A549 (cell line): Measurements from ENCODE around the gene CDH5. TPM values are rescaled to one million over a fixed set of nuclear protein-coding genes. Genes with fewer than 3 reads are reported as not detected.

Experiments used
- ATAC-seq, 2 experiments: fragments of 200-7000 bp in 1 of 2; fragments of >200 bp in 1 of 2; cut with Nextera tagmentation in 1 of 2; cut with Tn5 transposase in 1 of 2; 3 replicates each; pipeline versions ENCODE4 v1.8.0 to v1.9.1; 2018 to 2020; ENCODE audit warnings: mild to moderate bottlenecking in 1 of 2, moderate library complexity in 1 of 2
- CTCF ChIA-PET: fragments of 300-600 bp; sonication (Branson Sonifier 250); formaldehyde crosslinking; extraction: SDS; loops from one replicate; lab custom pipeline; 2021; ENCODE audit warnings: antibody characterized with exemption, inconsistent platforms; lab: Yijun Ruan, JAX
- POLR2A ChIA-PET: fragments of 350-600 bp; formaldehyde crosslinking; extraction: SDS; loops from one replicate; lab custom pipeline; 2021; ENCODE audit warnings: antibody characterized with exemption, inconsistent platforms; lab: Yijun Ruan, JAX
- DNase-seq, 2 experiments: peaks; one replicate each; pipeline versions ENCODE4 v3.0.0 to v3.0.0-alpha.2; 2011 to 2016; ENCODE audit warnings: low read depth in 1 of 2, low spot score in 1 of 2
- FAIRE-seq: peaks from 2 replicates; lab custom pipeline; 2011; peaks lifted over from hg19 to GRCh38; lab: Jason Lieb, UNC
- H3K27ac ChIP-seq, 2 experiments: fragments of >200 bp; sonication (Bioruptor Twin); formaldehyde crosslinking; 3 replicates each; pipeline ENCODE4 v1.5.1; 2016 to 2017
- H3K4me1 ChIP-seq: fragments of >200 bp; sonication (Bioruptor Twin); formaldehyde crosslinking; 3 replicates; pipeline ENCODE4 v1.6.1; 2016
- H3K4me2 ChIP-seq: fragments of >200 bp; sonication (Bioruptor Twin); formaldehyde crosslinking; 3 replicates; pipeline ENCODE4 v1.6.1; 2016
- H3K4me3 ChIP-seq: fragments of >200 bp; sonication (Bioruptor Twin); formaldehyde crosslinking; 3 replicates; pipeline ENCODE4 v1.5.1; 2016
- H3K9me3 ChIP-seq: fragments of >200 bp; sonication (Bioruptor Twin); formaldehyde crosslinking; 3 replicates; pipeline ENCODE4 v1.6.1; 2016
- CBX8 ChIP-seq: fragments of 200-600 bp; sonication (generic); IDR thresholded peaks from 2 replicates; pipeline ENCODE4 v1.6.1; 2016
- EHMT2 ChIP-seq: fragments of 200-600 bp; sonication (generic); IDR thresholded peaks from 2 replicates; pipeline ENCODE4 v1.6.1; 2016; ENCODE audit warnings: antibody characterized with exemption, low read depth, mild to moderate bottlenecking, moderate library complexity
- EP300 ChIP-seq, 2 experiments: fragments of >200 bp; sonication (Bioruptor Twin); formaldehyde crosslinking; IDR thresholded peaks; 2 replicates in 1 of 2; 3 replicates in 1 of 2; pipeline ENCODE4 v1.6.1; 2016 to 2017
- ESRRA ChIP-seq: fragments of 150-350 bp; IDR thresholded peaks from 2 replicates; pipeline ENCODE4 v1.6.1; 2014; ENCODE audit warnings: mild to moderate bottlenecking, low read length, borderline replicate concordance
- FOSL2 ChIP-seq, 2 experiments: fragments of 450-650 bp in 1 of 2; fragments of >200 bp in 1 of 2; sonication (Bioruptor Twin) in 1 of 2; formaldehyde crosslinking; IDR thresholded peaks; 2 replicates each; pipeline versions ENCODE4 v1.5.0 to v1.6.1; 2016 to 2020; ENCODE audit warnings: mild to moderate bottlenecking in 1 of 2, moderate library complexity in 1 of 2
- GATA3 ChIP-seq: IDR thresholded peaks from 2 replicates; pipeline ENCODE4 v1.6.1; 2012; ENCODE audit warnings: borderline replicate concordance
- HDAC2 ChIP-seq: fragments of 200-600 bp; sonication (generic); IDR thresholded peaks from 2 replicates; pipeline ENCODE4 v1.6.1; 2016
- HOXA7 ChIP-seq: fragments of 250-450 bp; sonication (Bioruptor Pico); IDR thresholded peaks from 2 replicates; pipeline ENCODE4 v1.5.0; 2020; ENCODE audit warnings: mild to moderate bottlenecking, moderate library complexity
- HOXB5 ChIP-seq: fragments of 250-450 bp; sonication (Bioruptor Pico); IDR thresholded peaks from 2 replicates; pipeline ENCODE4 v1.5.0; 2020; ENCODE audit warnings: mild to moderate bottlenecking, moderate library complexity
- JUN ChIP-seq, 2 experiments: fragments of >200 bp; sonication (Bioruptor Twin); formaldehyde crosslinking; IDR thresholded peaks; 2 replicates in 1 of 2; 3 replicates in 1 of 2; pipeline ENCODE4 v1.6.1; 2016 to 2017
- KDM1A ChIP-seq: fragments of 200-600 bp; sonication (generic); IDR thresholded peaks from 2 replicates; pipeline ENCODE4 v1.6.1; 2016; ENCODE audit warnings: low read depth, mild to moderate bottlenecking
- NPAS2 ChIP-seq: fragments of 250-450 bp; sonication (Bioruptor Pico); IDR thresholded peaks from 2 replicates; pipeline ENCODE4 v1.8.0; 2022; ENCODE audit warnings: mild to moderate bottlenecking, moderate library complexity, borderline replicate concordance
- NR3C1 ChIP-seq: fragments of >200 bp; sonication (Bioruptor Twin); formaldehyde crosslinking; IDR thresholded peaks from 3 replicates; pipeline ENCODE4 v1.6.1; 2017
- PHF8 ChIP-seq: fragments of 200-600 bp; sonication (generic); IDR thresholded peaks from 2 replicates; pipeline ENCODE4 v1.6.1; 2016; ENCODE audit warnings: low read depth, mild to moderate bottlenecking, antibody characterized with exemption, moderate library complexity, borderline replicate concordance
- POLR2AphosphoS2 ChIP-seq: conservative IDR thresholded peaks from 2 replicates; pipeline ENCODE4 v1.6.1; 2012; ENCODE audit warnings: low read length, improper control_type of control experiment, inconsistent platforms
- RAD21 ChIP-seq, 2 experiments: fragments of >200 bp in 1 of 2; sonication (Bioruptor Twin) in 1 of 2; formaldehyde crosslinking in 1 of 2; IDR thresholded peaks in 1 of 2; conservative IDR thresholded peaks in 1 of 2; 2 replicates in 1 of 2; 3 replicates in 1 of 2; pipeline ENCODE4 v1.6.1; 2012 to 2018; ENCODE audit warnings: inconsistent platforms in 1 of 2
- RNF2 ChIP-seq: fragments of 200-600 bp; sonication (generic); IDR thresholded peaks from 2 replicates; pipeline ENCODE4 v1.6.1; 2016; ENCODE audit warnings: low read depth, mild to moderate bottlenecking, antibody characterized with exemption, moderate library complexity, borderline replicate concordance
- SREBF2 ChIP-seq: fragments of 450-650 bp; IDR thresholded peaks from 2 replicates; pipeline ENCODE4 v1.6.1; 2014; ENCODE audit warnings: mild to moderate bottlenecking, moderate library complexity
- ZNF302 ChIP-seq: fragments of 250-450 bp; sonication (Bioruptor Pico); IDR thresholded peaks from 2 replicates; pipeline ENCODE4 v1.9.0; 2021; ENCODE audit warnings: inconsistent platforms, mild to moderate bottlenecking, moderate library complexity
- WGBS: methylation state at CpG from one replicate; pipeline ENCODE4 v1.1.6; 2017; ENCODE audit errors: missing lambda C conversion rate; 5-methylcytosine and 5-hydroxymethylcytosine counted together
- polyA plus RNA-seq, 4 experiments: library from polyadenylated mRNA; depleted of rRNA in 3 of 4; stranded (reverse); fragments of >200 nt; fragmentation: RNase III in 1 of 4; extraction: RNeasy Plus Mini Kit Qiagen cat#74134 plus additional on column Dnase treatment in 1 of 4; gene quantifications; 2 replicates in 3 of 4; 3 replicates in 1 of 4; pipeline ENCODE4 v1.2.3, GENCODE V29; 2011 to 2017
- TF ChIP-seq, protein P1 (sequence below): IDR thresholded peaks from 2 replicates; pipeline ENCODE4 v1.6.1; 2012
- TF ChIP-seq, protein P2 (sequence below): fragments of 200-600 bp; sonication (generic); IDR thresholded peaks from 2 replicates; pipeline ENCODE4 v1.6.1; 2016; ENCODE audit warnings: antibody characterized with exemption, mild to moderate bottlenecking, moderate library complexity
- TF ChIP-seq, protein P3 (sequence below): fragments of >200 bp; sonication (Bioruptor Twin); formaldehyde crosslinking; IDR thresholded peaks from 2 replicates; pipeline ENCODE4 v1.6.1; 2016

CDH5 gene
- polyA plus RNA-seq, 2 of the 4 experiments (the other 2 are of a cell fraction) = 0.01 TPM; not detected in 1

- no peak overlapping the region for H3K4me3 ChIP-seq
- H3K4me2 ChIP-seq = no peak overlapping the region
- CTCF ChIA-PET = interaction anchor here (0.5 to 7.6 kb wide), 2 partner anchors 11 to 110 kb away, joined by 3 to 90 read pairs; no protein-coding TSS in a partner anchor
- no peaks in the 10 kb centered on the region for H3K9me3 ChIP-seq
- H3K4me1 ChIP-seq = peaks cover 18% of the 10 kb centered on the region
- DNase-seq = no peak
- 60% methylated on average over 10 of the region's 11 CpGs for WGBS
- 0 out of 6 replicates have a peak overlapping the region, but pooled peaks of 1 of the 2 experiments have one; percentile 17 for H3K27ac ChIP-seq
- no peak for FAIRE-seq
- TF ChIP-seq PHF8 (no peak), FOSL2 (IDR thresholded peaks at IDR 0.05) (no peak), FOSL2 (CRISPR knock-in tag; IDR thresholded peaks at IDR 0.05) (no peak), JUN (IDR thresholded peaks at IDR 0.05) (no peak), CBX8 (no peak), SREBF2 (no peak), HOXB5 (no peak), EHMT2 (no peak), RAD21 (conservative IDR thresholded peaks at IDR 0.05 in 1 of 2, IDR thresholded peaks at IDR 0.05 in 1 of 2) (no peak), KDM1A (no peak), GATA3 (no peak), NPAS2 (no peak), ZNF302 (CRISPR knock-in tag) (no peak), HDAC2 (no peak)
- TF ChIP-seq, protein P1, sequence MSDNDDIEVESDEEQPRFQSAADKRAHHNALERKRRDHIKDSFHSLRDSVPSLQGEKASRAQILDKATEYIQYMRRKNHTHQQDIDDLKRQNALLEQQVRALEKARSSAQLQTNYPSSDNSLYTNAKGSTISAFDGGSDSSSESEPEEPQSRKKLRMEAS = no peak
- TF ChIP-seq, protein P2, sequence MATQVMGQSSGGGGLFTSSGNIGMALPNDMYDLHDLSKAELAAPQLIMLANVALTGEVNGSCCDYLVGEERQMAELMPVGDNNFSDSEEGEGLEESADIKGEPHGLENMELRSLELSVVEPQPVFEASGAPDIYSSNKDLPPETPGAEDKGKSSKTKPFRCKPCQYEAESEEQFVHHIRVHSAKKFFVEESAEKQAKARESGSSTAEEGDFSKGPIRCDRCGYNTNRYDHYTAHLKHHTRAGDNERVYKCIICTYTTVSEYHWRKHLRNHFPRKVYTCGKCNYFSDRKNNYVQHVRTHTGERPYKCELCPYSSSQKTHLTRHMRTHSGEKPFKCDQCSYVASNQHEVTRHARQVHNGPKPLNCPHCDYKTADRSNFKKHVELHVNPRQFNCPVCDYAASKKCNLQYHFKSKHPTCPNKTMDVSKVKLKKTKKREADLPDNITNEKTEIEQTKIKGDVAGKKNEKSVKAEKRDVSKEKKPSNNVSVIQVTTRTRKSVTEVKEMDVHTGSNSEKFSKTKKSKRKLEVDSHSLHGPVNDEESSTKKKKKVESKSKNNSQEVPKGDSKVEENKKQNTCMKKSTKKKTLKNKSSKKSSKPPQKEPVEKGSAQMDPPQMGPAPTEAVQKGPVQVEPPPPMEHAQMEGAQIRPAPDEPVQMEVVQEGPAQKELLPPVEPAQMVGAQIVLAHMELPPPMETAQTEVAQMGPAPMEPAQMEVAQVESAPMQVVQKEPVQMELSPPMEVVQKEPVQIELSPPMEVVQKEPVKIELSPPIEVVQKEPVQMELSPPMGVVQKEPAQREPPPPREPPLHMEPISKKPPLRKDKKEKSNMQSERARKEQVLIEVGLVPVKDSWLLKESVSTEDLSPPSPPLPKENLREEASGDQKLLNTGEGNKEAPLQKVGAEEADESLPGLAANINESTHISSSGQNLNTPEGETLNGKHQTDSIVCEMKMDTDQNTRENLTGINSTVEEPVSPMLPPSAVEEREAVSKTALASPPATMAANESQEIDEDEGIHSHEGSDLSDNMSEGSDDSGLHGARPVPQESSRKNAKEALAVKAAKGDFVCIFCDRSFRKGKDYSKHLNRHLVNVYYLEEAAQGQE = no peak
- TF ChIP-seq, protein P3, sequence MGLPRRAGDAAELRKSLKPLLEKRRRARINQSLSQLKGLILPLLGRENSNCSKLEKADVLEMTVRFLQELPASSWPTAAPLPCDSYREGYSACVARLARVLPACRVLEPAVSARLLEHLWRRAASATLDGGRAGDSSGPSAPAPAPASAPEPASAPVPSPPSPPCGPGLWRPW = no peak
- TF ChIP-seq, all 56 proteins: peak for 0
- POLR2A ChIA-PET = no interaction called here
- ATAC-seq = no peak
Observed at GRCh38 chr16:66367968-66368891, 1.7 kb downstream of the CDH5 start.

- ChIA-PET POLR2A (no interaction called here), CTCF (interaction anchor here (2.0 to 7.6 kb wide), 2 partner anchors 12 to 25 kb away, joined by 10 to 90 read pairs; no protein-coding TSS in a partner anchor)
- 90% methylated on average over 4 of the region's 5 CpGs for WGBS
- no peak for FAIRE-seq
- Histone ChIP-seq H3K4me3 (no peak overlapping the region), H3K27ac (no peak overlapping the region), H3K4me1 (peaks cover 17% of the 10 kb centered on the region), H3K9me3 (no peaks in the 10 kb centered on the region), H3K4me2 (no peak overlapping the region)
- ATAC-seq = no peak
- TF ChIP-seq EP300 (IDR thresholded peaks at IDR 0.05) = no peak
- no peak for TF ChIP-seq PHF8
- TF ChIP-seq NR3C1 = no peak
- no peak for TF ChIP-seq FOSL2 (IDR thresholded peaks at IDR 0.05)
- TF ChIP-seq FOSL2 (CRISPR knock-in tag; IDR thresholded peaks at IDR 0.05) = no peak
- TF ChIP-seq RNF2 = no peak
- TF ChIP-seq ESRRA = no peak
- no peak for TF ChIP-seq POLR2AphosphoS2
- TF ChIP-seq HOXA7 (CRISPR knock-in tag) = no peak
- DNase-seq = no peak
Observed at GRCh38 chr16:66369055-66369592, 2.6 kb downstream of the CDH5 start.
